Measurements from ENCODE around the gene WNK2.

WNK2 gene

GRCh38 chr9:93164085-93164484, 19.9 kb upstream of the WNK2 start:
- no peak for DNase-seq

DNA sequence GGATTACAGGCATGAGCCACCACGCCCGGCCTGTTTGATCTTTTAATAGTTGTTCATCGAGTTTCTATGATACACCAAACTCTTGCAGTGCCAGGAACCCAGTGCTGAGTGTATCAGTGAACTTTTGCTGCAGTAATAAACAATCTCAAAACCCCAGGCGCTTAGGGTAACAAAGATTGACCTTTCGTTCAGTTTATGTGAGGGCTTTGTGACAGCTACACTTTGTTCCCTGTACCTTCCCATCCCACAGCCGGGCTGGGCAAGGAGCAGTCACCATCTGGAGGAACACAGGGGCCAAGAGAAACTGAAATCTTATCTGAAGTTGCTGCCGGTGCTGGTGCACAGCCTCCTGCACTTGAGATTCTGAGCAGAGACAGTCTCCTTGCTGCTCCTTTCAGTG, 17.2 kb upstream of the WNK2 start:
- no peak for DNase-seq

- no peak for DNase-seq
Measured at GRCh38 chr9:93167185-93167584, 16.8 kb upstream of the WNK2 start.

DNA sequence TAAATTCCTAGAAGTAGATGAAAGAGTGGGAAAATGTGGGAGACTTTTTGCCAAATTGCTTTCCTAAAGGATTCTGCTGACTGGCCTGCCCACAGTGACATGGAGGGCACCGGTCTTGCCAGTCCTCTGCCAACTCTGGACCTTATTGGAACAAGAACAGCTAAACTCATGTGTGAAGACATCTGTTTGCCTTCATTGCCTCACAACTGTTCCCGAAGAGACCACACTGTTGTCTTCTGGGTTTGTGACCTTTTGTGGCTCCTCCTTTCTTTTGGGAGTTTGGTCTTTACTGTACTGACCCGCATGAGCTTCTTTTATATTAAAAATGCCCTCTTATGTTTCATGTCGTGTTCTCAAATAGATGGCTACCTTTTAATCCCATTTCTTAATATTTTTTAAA, 16.1 kb upstream of the WNK2 start:
- DNase-seq: no peak

DNA sequence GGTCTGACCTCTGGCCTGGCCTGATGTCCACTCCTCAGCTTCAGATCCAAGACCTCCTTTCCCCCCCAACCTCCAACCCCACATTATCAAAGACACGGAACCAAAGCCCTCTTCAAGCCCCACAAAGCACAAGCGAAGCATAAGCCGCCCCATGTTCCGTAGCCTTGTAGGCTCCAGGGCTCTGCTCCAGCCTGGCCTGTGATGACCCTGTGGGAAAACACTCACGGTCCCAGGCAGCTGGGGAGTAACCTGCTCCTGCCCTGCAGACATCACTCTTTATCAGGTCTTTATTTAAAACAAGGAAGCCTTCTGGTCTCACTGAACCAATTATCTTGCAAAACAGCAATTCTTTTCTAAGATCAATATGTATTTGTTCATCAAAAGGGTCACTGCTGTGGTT, 15.4 kb upstream of the WNK2 start:
- no peak for DNase-seq

DNA sequence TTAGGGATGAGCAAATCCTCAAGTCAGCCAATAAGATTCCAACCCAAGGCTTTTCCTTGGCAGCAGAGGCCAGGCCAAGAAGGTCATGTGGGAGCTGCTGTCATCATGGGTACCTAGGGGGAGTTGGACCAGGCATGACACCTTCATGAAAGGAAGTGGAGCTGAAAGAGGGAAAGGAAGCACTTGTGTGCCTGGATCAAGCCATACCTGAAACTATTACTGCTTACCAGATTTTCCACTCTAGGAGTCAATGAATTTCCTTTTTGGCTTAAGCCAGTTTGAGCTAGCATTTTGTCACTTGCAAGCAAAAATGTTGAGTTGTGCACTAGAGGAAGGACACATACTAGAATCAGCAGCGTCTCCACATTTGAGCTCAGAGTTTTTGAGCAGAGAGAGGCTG, 14.5 kb upstream of the WNK2 start:
- DNase-seq: no peak

DNA sequence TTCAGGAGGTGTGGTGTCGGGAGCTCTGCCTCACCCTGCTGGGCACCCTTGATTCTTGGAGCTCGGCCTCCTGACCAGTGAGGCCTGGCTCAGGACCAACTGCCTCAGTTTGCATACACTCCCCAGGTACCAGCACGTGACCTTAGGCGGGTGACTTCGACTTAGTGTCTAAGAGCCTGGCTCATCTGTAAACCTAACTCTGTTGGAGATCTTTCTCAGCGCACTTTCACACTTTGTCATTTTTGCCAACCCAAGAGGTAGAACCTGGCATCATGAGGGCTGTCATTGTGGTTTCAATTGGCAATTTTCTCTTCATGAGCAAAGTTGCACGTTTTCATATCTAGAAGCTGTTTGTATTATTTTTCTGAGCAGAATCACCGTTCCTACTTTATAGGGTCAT, 13.4 kb upstream of the WNK2 start:
- no peak for DNase-seq

DNA sequence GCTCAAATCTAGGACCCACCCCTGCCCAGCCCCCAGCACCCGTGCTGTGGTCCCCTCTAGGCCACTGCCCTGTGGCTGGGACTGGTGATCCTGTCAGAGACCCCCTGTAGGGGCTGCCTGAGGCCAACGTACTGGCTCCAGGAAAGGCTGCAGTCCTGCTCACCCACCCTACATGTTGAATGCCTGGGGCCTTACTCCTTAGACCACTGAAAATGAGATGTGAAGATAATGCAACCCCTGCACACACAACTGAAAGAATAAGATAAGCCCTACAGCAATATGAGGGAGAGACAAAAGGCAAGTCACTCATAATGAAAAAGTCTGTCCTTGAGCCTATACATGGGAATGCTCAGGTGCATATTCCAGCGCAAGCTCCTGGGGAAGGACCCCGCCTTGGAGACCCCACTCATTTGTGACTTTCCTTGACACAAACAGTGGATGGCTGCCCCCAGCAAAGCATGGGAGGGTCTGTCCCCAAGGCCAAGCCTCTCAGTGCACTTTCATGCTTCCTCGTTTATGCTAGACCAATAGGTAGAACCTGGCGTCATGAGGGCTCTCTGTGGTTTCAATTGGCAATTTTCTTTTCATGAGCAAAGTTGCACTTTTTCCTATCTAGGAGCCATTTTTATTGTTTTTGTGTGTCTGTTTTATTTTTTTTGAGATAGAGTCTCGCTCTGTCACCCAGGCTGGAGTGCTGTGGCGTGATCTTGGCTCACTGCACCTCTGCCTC, 12.5 kb upstream of the WNK2 start:
- no peak for DNase-seq

DNA sequence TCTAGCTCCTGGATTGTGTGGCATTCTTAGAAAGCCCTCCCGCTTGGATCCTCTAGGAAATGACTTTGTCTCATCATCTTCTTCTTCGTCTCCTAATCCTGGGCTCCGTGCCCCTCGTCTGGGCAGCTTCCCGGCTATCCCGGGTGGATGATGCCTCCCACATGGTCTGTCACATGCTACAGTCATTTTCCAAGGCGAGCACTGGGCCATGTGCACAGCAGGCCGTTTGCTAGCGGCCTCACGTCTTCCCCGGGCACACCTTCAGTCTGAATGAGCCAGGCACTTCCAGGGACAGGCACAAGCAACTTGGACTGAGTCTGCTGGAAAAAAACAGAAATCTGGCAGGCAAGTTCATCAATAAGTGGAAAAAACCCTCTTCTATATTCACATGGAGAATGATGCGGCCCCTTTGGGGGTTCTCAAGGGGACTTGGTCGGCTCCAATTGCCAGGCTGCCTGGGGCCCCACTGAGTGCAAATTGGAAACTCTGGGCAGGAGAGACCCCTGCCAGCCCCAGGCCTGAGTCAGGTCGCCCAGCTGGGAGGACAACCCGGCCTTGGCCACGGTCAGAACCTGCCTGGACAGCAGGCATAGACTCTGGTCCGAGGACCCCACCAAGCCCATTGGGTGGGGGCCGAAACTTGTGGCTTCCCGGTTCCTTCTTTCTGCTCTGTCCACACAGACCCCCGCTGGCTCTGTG, 11.1 kb upstream of the WNK2 start:
- DNase-seq: no peak

GRCh38 chr9:93173365-93174051, 10.4 kb upstream of the WNK2 start:
- no peak for DNase-seq

GRCh38 chr9:93174976-93175375, 9.0 kb upstream of the WNK2 start:
- DNase-seq: no peak

DNA sequence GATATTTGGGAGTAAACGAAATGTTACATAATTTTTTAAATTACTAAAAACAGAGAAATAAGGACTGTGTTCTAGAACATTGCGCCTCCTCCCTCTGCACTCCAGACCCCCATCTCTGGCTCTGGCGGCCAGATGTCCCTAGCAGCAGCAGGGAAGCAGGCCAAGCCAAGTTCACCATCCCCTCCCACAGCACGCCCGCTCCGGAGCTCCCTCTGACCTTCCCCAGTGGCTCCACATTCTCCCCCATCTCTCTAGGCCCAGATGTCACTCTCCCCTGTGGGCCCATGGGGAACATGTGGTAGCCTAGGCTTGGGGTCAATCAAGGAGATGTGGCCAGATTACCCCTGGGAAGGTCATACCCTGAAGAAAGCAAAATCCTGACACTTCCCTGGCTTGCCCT, 6.3 kb upstream of the WNK2 start:
- no peak for DNase-seq

DNA sequence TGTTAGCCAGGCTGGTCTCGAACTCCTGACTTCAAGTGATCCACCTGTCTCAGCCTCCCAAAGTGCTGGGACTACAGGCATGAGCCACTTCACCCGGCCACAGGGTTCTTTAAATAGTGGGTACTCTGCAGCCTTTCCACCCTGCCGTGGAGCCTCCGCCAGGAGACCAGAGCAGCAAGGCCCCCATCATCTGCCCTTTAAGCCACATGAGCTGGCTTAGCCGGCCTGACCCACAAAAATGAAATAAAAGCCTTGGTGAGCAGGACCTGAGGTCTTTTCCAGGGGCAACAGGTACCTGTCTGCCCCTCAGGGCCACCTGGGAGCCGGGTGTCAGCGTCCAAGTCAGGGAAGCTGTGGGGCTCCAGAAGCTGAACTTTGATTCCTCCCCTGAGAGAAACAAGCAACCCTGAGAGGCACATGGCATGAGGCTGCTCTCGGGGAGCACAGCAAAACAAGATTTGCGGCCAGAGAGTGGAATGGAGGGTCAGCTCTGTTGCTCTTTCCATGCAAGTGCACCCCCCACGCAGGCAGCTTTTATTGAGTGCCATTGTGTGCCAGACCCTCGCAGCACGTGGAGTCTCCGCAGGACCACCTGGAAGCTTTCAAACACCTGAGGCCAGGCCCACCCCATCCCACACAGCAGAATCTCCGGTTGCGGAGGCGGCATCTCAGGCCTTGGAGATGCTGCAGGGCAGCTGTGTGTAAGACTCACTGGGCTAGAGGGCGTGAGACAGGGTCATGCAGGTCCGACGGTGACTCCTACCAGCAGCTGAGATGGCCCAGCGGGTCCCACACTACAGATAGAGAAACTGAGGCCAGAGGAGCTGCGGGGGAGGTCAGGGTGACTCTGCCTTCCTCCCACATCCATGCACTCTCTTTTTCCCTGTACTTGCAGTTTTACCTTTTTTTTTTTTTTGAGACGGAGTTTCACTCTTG, 4.8 kb upstream of the WNK2 start:
- no peak for DNase-seq

DNA sequence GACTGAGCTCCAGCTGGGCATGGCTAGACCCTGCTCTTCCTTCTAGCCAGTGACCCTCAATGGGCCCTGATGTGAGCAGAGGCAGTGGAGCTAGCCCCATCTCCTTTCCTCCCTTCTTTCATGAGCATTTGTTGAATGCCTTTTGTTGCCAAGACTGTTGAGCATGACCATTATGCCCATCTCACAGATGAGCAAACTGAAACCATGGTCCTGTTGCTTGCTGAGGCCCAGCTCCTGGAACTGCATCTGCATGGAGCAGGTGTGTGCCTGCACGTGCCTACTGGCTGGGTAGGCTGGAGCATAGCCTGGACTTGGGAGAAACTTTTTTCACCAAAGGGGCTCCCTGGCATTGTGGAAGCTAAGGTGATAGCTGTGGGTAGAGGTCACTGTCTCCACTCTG, 3.0 kb upstream of the WNK2 start:
- DNase-seq: no peak

- DNase-seq: no peak
Measured at GRCh38 chr9:93181672-93182435, 2.1 kb upstream of the WNK2 start.

DNA sequence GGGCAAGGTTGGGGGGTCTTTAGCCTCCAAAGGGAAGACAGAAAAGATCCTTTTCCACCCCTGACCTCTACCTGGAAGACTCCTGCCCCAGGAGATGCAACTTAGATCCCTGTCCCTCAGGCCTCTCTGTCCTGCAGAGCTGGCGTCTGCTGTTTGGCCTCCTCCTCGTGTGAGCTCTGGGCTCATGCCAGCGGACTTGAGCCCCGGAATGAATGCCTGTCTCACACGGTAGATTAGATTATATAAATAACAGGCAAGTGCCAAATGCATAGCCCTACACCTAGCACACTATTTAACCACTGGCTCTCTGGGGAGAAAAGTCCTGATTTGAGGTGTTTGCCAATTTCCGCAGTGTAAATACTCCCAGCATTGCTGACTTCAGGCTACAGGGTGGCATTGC, 1.4 kb upstream of the WNK2 start:
- no peak for DNase-seq

GRCh38 chr9:93183131-93183662, 742 bp upstream of the WNK2 start:
- DNase-seq: no peak

- no peak for DNase-seq
Measured at GRCh38 chr9:93184432-93185265, 710 bp downstream of the WNK2 start.

DNA sequence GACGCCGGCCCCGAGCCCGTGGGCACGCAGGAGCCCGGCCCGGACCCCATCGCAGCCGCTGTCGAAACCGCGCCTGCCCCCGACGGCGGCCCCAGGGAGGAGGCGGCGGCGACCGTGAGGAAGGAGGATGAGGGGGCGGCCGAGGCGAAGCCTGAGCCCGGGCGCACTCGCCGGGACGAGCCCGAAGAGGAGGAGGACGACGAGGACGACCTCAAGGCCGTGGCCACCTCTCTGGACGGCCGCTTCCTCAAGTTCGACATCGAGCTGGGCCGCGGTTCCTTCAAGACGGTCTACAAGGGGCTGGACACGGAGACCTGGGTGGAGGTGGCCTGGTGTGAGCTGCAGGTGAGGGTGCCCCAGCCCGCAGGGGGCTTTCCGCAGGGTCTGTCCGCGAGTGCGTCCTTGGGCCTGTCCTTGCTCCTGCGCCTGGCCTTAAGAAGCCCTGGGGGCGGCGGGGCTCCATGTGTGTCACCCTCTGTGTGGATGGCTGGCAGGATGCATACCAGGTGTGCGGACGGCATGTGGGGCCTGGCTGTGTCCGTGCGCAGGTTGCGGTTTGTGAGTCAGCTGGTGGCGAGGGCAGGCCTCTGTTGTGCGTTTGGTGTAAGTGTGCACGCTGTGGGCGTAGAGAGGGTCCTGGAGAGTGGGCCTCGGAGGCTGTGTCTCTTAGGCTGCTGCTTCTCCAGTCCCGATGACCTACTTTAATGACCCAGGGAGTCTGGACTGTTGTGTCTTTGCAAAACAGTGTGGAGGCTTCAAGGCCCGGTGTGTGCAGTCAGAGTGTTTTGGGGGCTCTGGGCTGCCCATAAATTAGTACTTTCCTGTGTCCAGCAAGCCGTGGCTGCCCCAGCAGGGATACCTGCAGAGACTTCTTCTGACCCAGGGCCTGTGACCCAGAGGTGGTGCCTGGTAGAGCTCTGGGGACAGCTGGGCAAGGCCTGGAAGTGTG, 1.6 kb downstream of the WNK2 start:
- no peak for DNase-seq
